Calu3 (cell line): Measurements from ENCODE around the gene DDOST. TPM values are rescaled to one million over a fixed set of nuclear protein-coding genes. Genes with fewer than 3 reads are reported as not detected.
"Not testable (repeated sequence)": the region's sequence is repeated elsewhere in the genome, so short reads cannot be mapped to it uniquely, and the experiment has no call there.

Source experiments
- BruUV-seq: library from RNA; stranded (reverse); fragments of 400-500 nt; replicated peaks from 2 replicates; lab custom pipeline; 2021; lab: Mats Ljungman, UMichigan
- CTCF ChIA-PET: fragments of 300-600 bp; sonication (Branson Sonifier 250); formaldehyde crosslinking; loops from one replicate; lab custom pipeline; 2022; ENCODE audit warnings: antibody characterized with exemption; lab: Charles Lee
- DNase-seq: peaks from one replicate; pipeline ENCODE4 v3.0.0; 2022
- H3K27ac Mint-ChIP-seq: one replicate; pipeline ENCODE4 v1.8.0; 2022; ENCODE audit warnings: mixed read lengths; ENCODE audit not compliant: unreplicated experiment
- H3K27me3 Mint-ChIP-seq: one replicate; pipeline ENCODE4 v1.8.0; 2022; ENCODE audit warnings: mixed read lengths; ENCODE audit not compliant: unreplicated experiment
- H3K36me3 Mint-ChIP-seq: one replicate; pipeline ENCODE4 v1.8.0; 2022; ENCODE audit warnings: mild to moderate bottlenecking, moderate library complexity, mixed read lengths; ENCODE audit not compliant: insufficient read depth, unreplicated experiment
- H3K4me1 Mint-ChIP-seq: one replicate; pipeline ENCODE4 v1.8.0; 2022; ENCODE audit warnings: mild to moderate bottlenecking, low read depth, mixed read lengths; ENCODE audit not compliant: unreplicated experiment
- H3K4me3 Mint-ChIP-seq: one replicate; pipeline ENCODE4 v1.8.0; 2022; ENCODE audit warnings: mild to moderate bottlenecking, low read depth, moderate library complexity, mixed read lengths; ENCODE audit not compliant: unreplicated experiment
- H3K9me3 Mint-ChIP-seq: one replicate; pipeline ENCODE4 v1.8.0; 2022; ENCODE audit warnings: low read depth, mixed read lengths; ENCODE audit not compliant: unreplicated experiment
- intact Hi-C: fragments of 100-400 bp; cut with micrococcal nuclease; formaldehyde crosslinking; loops from one replicate; pipeline ENCODE4 v1.10.0; 2022; ENCODE audit not compliant: unreplicated experiment
- total RNA-seq: library from RNA; stranded (reverse); gene quantifications from 2 replicates; pipeline ENCODE4 v1.2.3, GENCODE V29; 2022
- TF ChIP-seq, protein P1 (sequence below): fragments of 200-600 bp; IDR thresholded peaks from one replicate; pipeline ENCODE4 v1.8.0; 2022; ENCODE audit warnings: antibody characterized with exemption; ENCODE audit not compliant: unreplicated experiment

DDOST gene
- total RNA-seq, 1 experiment from 2014 or later, result 266 TPM

DNA sequence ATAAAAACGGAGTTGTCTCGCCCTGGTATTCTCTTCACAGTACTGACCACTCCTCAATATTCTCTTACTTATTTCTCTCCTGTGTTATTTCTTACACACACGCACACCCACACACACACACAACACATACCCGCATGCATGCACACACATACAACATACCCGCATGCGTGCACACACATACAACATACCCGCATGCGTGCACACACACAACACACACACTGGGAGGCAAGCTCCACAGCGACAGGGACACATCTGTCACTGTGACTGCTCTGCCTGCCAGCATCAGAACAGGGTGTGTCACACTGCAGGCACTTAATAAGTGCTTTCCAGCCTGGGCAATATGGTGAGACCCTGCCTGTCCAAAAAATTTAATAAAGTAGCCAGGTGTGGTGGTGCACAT is 20.8 kb upstream of the DDOST start:
- H3K27ac Mint-ChIP-seq, result no peak overlapping the region
- intact Hi-C loops, result no loop called here
- peaks cover 75% of the 10 kb centered on the region for H3K27me3 Mint-ChIP-seq
- no peaks in the 10 kb centered on the region for H3K9me3 Mint-ChIP-seq
- no peaks in the 10 kb centered on the region for H3K4me1 Mint-ChIP-seq
- CTCF ChIA-PET, result no interaction called here
- BruUV-seq, result no TSS peak
- no peak overlapping the region for H3K4me3 Mint-ChIP-seq
- no peak for DNase-seq
- TF ChIP-seq, protein P1, sequence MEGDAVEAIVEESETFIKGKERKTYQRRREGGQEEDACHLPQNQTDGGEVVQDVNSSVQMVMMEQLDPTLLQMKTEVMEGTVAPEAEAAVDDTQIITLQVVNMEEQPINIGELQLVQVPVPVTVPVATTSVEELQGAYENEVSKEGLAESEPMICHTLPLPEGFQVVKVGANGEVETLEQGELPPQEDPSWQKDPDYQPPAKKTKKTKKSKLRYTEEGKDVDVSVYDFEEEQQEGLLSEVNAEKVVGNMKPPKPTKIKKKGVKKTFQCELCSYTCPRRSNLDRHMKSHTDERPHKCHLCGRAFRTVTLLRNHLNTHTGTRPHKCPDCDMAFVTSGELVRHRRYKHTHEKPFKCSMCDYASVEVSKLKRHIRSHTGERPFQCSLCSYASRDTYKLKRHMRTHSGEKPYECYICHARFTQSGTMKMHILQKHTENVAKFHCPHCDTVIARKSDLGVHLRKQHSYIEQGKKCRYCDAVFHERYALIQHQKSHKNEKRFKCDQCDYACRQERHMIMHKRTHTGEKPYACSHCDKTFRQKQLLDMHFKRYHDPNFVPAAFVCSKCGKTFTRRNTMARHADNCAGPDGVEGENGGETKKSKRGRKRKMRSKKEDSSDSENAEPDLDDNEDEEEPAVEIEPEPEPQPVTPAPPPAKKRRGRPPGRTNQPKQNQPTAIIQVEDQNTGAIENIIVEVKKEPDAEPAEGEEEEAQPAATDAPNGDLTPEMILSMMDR, result no peak
- H3K36me3 Mint-ChIP-seq, result no peaks in the 10 kb centered on the region

DNA sequence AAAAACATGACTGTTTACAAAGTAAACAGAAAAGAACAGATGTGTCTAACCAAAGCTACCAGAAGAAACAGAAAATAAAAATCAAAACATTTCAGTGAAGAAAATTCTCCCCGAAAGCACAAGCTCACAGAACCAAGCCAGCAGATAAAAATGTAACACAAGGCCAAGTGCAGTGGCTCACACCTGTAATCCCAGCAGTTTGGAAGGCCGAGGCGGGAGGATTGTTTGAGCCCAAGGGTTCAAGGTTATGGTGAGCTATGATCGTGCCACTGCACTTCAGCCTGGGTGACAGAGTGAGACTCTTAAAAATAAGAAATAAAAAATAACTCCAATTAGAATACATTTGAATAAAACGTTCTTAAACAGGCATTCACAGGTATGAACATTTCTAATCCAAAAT is 19.1 kb upstream of the DDOST start:
- H3K27me3 Mint-ChIP-seq, result peaks cover 58% of the 10 kb centered on the region
- H3K27ac Mint-ChIP-seq, result no peak overlapping the region
- CTCF ChIA-PET, result no interaction called here
- no peaks in the 10 kb centered on the region for H3K4me1 Mint-ChIP-seq
- no TSS peak for BruUV-seq
- TF ChIP-seq, protein P1, result no peak
- intact Hi-C loops, result no loop called here
- H3K9me3 Mint-ChIP-seq, result no peaks in the 10 kb centered on the region
- no peak for DNase-seq
- no peak overlapping the region for H3K4me3 Mint-ChIP-seq
- H3K36me3 Mint-ChIP-seq, result no peaks in the 10 kb centered on the region

DNA sequence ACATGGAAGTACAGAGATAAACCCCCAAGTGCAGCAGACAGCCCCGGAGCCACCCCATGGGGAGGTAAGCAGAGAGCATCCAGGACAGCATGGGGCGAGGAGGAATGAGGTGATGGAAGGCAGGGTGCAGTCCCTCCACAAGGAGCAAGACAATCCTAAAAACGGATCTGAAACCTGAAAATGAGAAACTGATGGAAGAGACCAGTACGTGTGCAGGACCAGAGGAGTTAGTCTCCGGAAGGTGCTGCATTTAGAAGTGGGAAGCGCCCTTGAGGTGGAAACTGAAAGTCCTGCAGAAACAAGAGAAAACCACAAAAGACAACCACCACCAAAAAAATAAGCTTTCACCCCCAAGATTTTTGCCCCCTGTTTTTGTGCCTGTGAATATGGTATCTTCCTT is 17.4 kb upstream of the DDOST start:
- no peak overlapping the region for H3K4me3 Mint-ChIP-seq
- H3K36me3 Mint-ChIP-seq, result no peaks in the 10 kb centered on the region
- CTCF ChIA-PET, result no interaction called here
- peaks cover 41% of the 10 kb centered on the region for H3K27me3 Mint-ChIP-seq
- H3K27ac Mint-ChIP-seq, result no peak overlapping the region
- DNase-seq, result no peak
- BruUV-seq, result no TSS peak
- H3K4me1 Mint-ChIP-seq, result no peaks in the 10 kb centered on the region
- TF ChIP-seq, protein P1, result no peak
- intact Hi-C loops, result no loop called here
- H3K9me3 Mint-ChIP-seq, result no peaks in the 10 kb centered on the region

DNA sequence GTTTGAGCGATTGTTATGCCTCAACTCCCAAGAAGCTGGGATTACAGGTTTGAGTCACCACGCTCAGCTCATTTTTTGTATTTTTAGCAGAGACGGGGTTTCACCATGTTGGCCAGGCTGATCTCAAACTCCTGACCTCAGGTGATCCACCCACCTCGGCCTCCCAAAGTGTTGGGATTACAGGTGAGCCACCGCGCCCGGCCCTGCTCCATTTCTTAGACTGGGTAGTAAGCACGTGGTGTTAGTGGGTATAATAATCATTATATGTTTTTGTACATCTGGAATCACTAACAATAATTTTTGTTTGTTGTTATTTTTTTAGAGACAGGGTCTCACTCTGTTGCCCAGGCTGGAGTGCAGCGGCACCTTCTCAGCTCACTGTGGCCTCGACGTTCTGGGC is 12.5 kb upstream of the DDOST start:
- peaks cover 45% of the 10 kb centered on the region for H3K27me3 Mint-ChIP-seq
- H3K4me3 Mint-ChIP-seq, H3K27ac Mint-ChIP-seq, CTCF ChIA-PET, BruUV-seq, H3K4me1 Mint-ChIP-seq, intact Hi-C loops, DNase-seq, H3K9me3 Mint-ChIP-seq, H3K36me3 Mint-ChIP-seq: not testable (repeated sequence)

DNA sequence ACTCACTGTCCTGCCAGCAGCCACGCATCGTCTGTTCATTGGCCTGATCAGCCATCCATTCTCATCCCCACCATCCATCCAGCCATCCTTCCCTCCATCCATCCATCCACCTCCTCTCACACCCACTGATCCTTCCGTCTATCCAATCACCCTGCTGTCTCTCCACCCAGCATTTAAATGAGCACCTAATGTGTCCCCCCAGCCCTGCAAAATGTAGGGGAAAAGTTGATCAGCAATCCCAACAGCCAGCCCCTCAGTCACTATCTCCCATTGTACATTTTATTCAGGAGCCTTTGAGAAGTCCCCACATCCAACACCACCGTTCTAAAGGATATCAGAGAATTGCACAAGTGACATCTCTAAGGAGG is 11.1 kb upstream of the DDOST start:
- TF ChIP-seq, protein P1, result no peak
- no peak overlapping the region for H3K4me3 Mint-ChIP-seq
- no peak for DNase-seq
- H3K27me3 Mint-ChIP-seq, result peaks cover 31% of the 10 kb centered on the region
- H3K4me1 Mint-ChIP-seq, result no peaks in the 10 kb centered on the region
- no TSS peak for BruUV-seq
- H3K27ac Mint-ChIP-seq, result no peak overlapping the region
- CTCF ChIA-PET, result no interaction called here
- intact Hi-C loops, result no loop called here
- H3K36me3 Mint-ChIP-seq, result no peaks in the 10 kb centered on the region
- no peaks in the 10 kb centered on the region for H3K9me3 Mint-ChIP-seq
